HG02973 (cell line): ENCODE data around the gene HBG1.

Source experiments
- ATAC-seq: cut with Tn5 transposase; IDR thresholded peaks from one replicate; pipeline ENCODE4 v1.9.1; 2021; ENCODE audit warnings: moderate library complexity; ENCODE audit not compliant: unreplicated experiment

HBG1 gene

DNA sequence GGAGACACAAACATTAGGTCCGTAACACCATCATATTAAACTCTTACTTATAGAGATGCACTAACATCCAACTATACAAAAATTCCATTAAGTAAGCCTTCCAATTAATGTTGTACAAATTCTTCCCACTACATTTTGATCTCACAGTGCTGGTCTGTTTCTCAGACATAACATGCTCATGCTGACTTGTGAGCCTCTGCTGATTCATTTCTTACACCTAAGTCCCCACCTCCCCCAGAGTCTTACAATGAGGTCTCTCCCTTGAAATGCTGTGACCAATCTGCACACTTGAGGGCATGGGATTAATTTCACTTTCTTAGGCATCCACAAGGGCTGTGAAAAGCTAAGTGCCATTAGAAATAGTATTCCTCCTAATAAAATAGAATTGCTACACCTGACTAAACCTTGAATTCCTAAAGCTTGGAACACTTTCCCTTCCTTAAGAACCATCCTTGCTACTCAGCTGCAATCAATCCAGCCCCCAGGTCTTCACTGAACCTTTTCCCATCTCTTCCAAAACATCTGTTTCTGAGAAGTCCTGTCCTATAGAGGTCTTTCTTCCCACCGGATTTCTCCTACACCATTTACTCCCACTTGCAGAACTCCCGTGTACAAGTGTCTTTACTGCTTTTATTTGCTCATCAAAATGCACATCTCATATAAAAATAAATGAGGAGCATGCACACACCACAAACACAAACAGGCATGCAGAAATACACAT lies 2.0 kb downstream of the HBG1 start:
- ATAC-seq = no peak

DNA sequence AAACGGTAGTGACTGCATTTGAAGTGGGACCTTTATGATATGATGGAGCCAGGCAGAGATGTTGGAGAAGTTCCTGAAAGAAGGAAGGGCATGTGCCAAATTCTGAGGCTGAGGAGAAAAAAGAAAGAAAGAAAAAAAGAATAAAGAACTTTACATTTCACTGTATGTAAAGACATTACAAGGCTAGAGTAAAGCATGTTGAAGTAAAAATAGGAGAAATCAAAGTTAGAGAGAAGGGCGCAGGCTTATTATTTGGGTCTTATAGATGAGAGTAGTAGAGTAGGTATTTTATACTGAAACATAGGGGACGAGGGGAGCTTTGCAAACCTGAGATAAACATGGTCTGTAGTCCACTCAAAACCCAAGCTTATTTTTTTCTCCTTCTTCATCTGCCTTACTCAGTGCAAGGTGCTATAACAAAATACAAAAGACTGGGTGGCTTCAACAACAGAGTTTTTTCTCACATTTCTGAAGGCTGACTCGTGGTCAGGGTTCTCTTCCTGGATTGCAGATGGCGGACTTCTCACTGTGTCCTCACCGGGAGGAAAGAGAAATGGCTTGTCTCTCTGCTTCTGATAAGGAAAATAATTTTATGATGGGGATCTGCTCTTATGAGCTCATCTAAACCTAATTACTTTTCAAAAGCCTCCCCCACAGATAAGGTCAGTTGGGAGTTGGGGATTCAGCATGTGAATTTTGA lies 2.7 kb downstream of the HBG1 start:
- no peak for ATAC-seq

- no peak for ATAC-seq
These were observed 4.5 kb downstream of the HBG1 start for GRCh38 chr11:5245155-5245554.

GRCh38 chr11:5243816-5244180 lies 5.9 kb downstream of the HBG1 start:
- ATAC-seq = no peak

GRCh38 chr11:5242933-5243815 lies 6.5 kb downstream of the HBG1 start:
- ATAC-seq = peak; percentile 73

DNA sequence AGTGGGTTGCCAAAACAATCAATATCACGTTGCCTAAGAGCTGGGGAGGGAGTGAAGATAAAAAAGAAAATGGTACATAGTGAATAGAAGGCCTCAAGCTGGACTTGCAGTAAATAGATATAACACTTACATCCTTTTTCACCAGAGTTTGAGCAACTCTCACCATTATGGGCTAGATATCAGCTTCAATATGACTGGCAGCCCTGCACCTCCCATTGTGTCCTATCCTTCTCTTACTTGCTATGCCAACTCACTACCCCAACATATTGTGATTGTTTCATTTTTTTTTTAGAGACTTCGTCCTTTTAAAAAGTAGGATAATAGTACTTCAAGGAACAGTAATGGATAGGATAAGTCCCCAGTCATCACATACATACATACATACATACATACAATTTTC lies 7.4 kb downstream of the HBG1 start:
- no peak for ATAC-seq

DNA sequence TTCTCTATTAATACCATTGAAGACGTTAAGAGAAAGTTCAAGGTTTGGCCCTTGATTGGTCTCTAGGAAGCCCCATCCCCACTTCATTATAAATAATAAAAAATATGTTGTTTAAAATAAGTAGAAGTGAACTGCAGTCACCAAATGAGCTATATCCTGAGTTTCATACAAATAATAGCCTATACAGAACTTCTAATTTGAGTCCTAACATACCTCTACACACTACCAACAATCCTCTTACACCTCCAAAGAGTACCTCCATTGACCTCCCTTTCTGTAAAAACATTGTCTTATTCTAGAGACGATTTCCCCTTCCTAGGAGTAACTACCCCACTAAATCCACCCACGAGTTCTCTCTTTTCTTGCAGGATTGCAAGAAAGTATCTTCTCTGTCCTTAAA lies 8.2 kb downstream of the HBG1 start:
- no peak for ATAC-seq

- no peak for ATAC-seq
These were observed 9.2 kb downstream of the HBG1 start for GRCh38 chr11:5240458-5240857.

DNA sequence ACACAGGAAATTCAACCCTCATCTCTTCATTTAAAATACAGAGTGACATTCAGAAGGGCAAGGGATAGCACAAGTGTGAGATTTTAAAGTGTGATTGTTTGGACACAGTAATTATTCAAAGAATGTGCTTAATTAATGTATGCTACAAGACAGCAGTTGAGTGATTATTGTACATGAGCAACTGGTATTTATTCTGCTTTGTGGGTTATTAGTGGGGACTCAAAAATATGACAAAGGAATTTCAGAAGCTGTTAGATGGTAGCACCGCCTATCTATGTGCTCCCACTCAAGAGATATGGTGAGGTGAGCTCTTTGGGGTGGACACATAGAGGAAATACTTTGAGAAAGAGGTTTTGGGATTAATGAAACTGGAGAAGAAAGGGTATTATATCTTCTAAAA lies 9.6 kb downstream of the HBG1 start:
- ATAC-seq = no peak

- no peak for ATAC-seq
These were observed 10.6 kb downstream of the HBG1 start for GRCh38 chr11:5239046-5239445.

GRCh38 chr11:5238486-5238885 lies 11.2 kb downstream of the HBG1 start:
- ATAC-seq = no peak

GRCh38 chr11:5237420-5237819 lies 12.2 kb downstream of the HBG1 start:
- no peak for ATAC-seq

- ATAC-seq = no peak
These were observed 14.1 kb downstream of the HBG1 start for GRCh38 chr11:5235364-5236095.

- peak; percentile 85 for ATAC-seq
These were observed 15.2 kb downstream of the HBG1 start, which contains the start of gene HBD for GRCh38 chr11:5234381-5234834. TSS of gene HBD (minus strand) at chr11:5234483. CDS start at chr11:5234433, 50 bp downstream.

DNA sequence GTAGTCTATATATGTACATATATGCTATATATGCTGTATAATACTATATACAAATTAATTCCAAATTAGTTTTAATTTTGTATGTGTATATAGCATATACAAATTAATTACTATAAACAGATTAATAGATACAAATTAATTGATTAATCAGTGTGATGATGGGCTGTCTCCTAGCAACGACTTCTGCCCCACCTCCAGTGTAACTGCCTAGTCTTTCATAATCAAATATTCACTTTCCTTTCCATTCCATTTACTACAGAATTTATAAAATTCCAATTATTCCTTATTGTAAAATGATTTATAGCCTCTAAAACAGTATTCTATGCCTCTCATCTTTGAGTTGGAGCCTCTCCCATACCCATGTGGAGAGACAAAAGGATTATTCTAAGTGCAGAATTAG lies 16.4 kb downstream of the HBG1 start:
- ATAC-seq = no peak

DNA sequence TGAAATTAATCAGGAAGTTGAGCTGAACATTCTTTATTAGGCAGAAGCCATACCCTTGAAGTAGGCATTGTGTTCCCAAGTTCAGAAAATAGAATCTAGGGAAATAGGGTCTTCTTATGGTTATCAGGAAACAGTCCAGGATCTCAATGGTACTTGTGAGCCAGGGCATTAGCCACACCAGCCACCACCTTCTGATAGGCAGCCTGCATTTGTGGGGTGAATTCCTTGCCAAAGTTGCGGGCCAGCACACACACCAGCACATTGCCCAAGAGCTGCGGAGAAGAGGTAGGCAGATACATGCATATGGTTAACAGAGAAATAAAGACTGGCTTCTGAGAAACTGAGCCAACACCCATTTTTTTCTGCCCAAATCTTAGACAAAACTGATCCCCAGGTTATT lies 16.8 kb downstream of the HBG1 start:
- ATAC-seq = no peak

- ATAC-seq = no peak
These were observed 17.5 kb downstream of the HBG1 start for GRCh38 chr11:5232176-5232575.

DNA sequence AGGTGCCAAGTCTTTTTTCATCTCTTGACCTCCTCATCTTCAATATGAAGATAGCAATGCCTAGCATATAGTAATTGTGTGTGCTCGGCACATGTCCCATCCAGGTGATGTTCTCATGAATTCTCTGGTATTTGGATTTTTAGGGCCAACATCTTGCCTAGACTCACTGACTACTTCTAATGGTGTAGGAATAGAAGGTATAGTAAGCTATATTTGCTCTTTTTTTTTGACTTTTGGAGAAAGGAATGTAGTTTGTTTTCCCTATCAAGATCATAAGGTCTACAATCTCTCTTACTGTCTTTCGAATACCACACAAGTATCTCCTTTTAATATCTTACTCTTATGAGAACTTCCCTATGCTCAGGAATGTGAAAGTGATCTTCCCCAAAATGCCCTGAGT lies 18.5 kb downstream of the HBG1 start:
- ATAC-seq = no peak

GRCh38 chr11:5230266-5230665 lies 19.4 kb downstream of the HBG1 start:
- no peak for ATAC-seq

- no peak for ATAC-seq
These were observed 19.9 kb downstream of the HBG1 start for GRCh38 chr11:5229796-5230195.

DNA sequence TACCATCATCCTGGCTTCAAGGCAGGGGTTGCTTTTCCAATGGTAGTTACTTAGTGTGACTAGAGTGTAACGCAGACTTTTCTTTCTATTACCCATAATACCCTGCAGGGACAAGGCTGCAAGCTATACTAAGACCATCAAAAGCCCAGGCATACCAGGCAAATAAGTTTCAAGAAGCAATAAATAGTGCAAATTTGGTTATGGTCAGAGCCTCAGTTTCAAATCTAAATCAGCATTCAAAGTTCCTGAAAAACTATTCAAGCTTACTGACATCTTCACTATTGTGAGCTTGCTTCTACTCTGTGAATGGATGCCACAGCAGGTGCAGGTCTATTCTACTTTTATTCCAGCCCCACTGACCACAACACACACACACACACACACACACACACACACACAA lies 20.3 kb downstream of the HBG1 start:
- no peak for ATAC-seq
